HG02798 (cell line): ENCODE measurements around the gene KIF18B.
A peak's percentile ranks its signal among the peaks of the same experiment; 100 is the strongest.

Experiments used
- ATAC-seq: cut with Tn5 transposase; IDR thresholded peaks from one replicate; pipeline ENCODE4 v1.9.1; 2021; ENCODE audit warnings: mild to moderate bottlenecking; ENCODE audit not compliant: unreplicated experiment, poor library complexity

The KIF18B gene

DNA sequence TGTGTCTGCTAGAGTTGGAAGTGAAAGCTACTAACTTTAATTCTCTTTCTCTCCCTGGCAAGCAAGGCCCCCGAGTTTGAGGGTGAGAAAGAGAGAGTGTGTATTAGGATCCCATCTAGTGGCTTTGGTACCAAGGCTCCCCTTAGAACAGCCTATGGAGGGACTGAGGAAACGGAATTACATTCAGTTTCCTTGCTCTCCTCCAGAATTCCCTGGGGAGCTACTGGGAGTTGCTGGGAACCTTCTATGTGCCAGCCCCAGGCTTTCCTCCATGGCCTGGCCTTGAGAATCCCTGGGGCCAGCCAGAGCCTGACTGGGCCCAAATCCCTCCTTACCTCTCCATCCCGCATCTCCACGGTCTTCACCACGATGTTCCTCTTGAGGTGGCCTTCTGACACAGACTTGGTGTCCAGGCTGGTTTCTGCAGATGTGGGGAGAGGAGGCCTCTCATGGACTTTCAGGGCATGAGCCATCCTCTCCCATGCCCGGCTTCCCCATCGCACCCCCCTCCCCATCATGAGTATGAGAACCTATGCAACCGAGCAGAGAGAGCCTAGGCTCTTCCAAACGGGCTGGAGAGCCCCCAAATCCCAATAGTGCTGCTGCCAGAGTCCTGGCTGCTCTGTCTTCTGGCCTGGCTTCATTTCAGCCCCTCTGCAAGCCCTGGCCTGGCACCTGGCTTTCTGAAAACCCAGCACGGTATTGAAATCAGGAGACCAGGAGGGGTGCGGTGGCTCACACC lies 39.7 kb downstream of the KIF18B start:
- no peak for ATAC-seq

DNA sequence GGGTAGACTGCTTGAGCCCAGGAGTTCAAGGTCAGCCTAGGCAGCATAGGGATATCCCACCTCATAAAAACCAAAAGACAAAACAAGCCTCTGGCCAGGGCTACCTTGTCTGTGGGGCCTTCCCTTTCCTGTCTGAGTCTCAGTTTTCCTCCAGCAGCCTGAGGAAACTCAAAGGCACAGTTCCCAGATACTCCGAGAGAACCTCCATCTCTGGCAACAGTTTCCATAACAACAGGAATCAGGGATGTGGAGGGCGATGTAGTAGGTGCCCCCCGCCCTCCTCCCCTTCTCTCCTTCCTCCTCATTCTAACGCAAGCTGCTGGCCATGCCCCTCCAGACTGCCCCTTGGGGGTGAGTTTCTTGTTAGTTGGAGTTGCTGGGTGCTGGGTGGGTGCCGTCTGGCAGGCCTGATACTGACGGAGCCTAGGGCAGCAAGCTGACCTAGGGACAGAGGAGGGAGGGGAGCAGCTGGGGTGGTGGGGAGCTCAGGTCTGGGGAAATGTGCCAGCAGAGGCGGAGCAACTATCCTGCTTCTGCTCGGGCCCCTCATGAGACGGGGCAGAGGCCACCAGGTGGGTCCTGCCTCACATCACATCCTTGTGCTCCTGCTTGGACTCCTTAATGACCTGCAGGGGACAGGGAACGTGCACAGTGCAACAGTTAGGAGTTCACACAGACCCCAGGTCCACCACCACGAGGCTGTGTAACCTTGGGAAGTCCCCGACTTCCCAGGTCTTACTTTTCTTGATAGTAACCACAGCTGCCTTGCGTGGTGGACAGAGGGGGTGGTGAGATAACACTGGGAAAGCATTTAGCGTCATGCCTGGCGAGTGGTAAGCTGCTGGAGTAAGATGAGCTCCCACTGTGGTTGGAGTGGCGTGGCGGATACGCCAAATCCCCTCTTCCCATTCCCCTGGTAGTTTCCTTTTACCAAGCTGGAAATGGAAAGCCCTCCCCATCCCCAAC lies 40.5 kb downstream of the KIF18B start:
- no peak for ATAC-seq

DNA sequence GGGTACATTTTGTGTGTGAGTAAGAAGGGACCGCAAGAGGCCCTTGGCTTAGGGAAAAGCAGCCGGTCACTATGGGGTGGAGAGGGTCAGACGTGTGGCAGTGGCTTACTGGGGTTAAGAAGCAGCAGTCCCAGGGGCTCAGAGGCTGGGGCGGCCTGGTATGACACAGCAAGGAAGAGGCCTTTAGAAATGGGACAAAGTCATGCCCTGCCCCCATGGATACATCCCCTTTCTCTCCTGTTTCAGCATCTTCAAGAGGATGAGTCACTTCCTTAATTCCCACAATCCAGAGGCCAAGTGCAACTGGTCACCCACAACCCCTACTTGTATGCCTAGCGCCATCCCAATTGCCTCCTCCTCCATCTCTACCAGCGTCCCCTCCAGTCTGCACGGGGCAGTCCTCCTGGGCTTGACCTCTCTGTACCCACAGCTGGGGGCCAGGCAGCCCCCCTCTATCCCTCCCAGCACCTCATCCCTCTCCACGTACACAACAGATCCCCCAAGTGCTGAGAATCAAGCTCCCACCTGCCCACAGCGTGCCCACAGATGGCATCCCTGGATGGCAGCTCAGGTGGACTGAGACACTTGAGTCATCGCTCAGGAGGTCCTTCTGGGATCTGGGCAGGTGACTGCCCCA lies 41.4 kb downstream of the KIF18B start:
- no peak for ATAC-seq

DNA sequence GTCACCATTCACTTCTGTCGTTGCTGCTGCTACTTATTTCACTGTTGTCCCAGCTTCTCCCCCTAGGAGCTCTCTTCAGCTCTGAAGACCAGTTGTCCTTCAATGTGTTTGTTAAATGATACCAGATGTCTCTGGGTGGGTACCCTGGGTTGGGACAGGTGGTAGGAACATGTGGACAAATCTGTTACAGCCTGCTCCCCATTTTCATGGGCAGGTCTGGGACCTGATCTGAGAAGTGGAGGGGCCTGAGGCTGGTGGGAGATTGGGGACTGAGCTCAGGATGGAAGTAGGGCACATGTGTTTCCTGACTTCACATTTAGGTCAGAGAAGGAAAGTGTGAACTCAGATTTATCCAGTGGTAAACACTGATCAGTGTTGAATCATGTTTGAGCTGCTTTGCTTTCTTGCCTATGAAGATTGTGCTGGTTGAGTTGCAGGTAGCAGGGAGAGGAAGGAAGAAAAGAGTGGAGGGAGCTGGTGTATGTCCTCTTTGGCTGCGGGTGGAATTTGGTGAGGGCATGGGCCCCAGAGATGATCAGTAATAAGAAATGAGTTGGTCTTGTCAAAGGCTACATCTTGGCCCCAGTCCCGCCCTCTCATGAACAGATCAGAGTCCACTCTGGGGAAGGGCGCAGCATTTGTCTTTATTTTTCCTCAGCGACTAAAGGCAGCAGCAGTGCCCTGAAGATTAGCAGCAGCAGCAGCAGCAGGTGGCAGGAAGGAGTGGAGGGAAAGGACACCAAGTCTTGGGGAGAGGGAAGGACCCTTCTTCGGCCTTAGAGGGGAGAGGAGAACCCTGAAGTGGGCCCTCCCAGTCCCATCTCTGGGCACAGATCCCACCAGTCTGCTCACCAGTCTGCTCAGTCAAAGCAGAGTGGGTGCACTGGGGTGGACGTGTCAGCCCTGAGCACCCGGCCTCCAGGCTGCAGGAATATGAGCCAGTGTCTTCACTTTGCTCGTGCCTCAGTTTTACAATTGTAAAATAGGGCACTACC lies 42.3 kb downstream of the KIF18B start:
- ATAC-seq = no peak

DNA sequence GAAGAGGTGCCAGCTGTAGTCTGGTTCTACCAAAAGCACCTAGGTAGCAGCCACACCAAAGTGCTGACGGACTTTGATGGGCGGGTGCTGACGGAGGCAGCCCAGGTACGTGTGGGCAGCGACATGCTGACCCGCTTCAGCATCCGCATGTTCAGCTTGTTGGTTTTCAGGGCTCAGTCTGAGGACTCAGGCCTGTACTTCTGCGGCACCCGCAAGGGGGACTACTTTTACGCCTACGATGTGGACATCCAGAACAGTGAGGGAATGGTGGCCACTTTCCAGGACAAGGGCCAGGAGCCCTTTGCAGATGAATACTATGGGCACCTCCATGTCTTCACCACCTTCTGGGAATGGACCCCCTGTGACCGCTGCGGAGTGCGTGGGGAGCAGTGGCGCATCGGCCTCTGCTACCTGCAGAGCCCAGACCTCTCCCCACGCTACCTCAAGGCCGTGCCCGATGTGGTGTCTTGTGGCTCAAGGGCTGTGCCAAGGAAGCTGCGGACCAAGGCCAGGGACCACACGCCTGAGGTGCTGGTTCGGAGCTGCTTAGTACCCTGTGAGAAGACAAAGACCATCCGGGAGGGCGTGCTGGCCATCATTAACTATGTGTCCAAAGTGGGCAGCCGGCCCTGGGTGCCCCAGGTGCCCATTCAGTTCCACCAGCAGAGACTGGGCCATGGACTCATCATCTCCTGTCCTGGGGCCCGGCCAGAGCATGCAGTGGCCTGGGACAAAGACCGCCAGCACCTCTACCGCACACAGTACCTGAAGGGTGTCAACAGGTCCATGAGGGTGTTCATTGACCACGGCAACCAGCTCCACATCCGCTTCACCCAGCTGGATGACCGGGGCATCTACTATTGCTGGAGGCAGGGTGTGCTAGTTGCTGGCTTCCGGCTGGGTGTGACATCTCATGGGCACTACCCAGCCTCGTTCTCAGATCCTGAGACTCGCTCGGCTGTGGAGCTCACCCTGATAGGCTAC lies 43.3 kb downstream of the KIF18B start:
- ATAC-seq = no peak

- no peak for ATAC-seq
Measured at GRCh38 chr17:44903012-44903685, 44.4 kb downstream of the KIF18B start.

DNA sequence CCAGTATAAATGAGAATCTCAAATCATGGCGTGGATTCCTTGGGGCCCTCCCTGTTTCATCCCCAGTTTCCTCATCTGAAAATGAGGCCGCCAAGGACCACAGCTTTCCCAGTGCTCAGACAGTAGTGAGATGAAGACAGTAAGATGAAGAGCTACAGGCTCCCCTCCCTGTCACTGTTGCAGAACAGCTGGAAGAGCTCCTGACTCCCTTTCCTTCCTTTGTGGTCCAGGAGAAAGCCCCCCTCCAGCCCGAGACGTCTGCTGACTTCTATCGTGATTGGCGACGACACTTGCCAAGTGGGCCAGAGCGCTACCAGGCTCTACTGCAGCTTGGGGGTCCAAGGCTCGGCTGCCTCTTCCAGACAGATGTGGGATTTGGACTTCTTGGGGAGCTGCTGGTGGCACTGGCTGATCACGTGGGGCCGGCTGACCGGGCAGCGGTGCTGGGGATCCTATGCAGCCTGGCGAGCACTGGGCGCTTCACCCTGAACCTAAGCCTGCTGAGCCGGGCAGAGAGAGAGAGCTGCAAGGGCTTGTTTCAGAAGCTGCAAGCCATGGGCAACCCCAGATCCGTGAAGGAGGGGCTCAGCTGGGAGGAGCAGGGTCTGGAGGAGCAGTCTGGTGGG lies 45.3 kb downstream of the KIF18B start:
- ATAC-seq = no peak

DNA sequence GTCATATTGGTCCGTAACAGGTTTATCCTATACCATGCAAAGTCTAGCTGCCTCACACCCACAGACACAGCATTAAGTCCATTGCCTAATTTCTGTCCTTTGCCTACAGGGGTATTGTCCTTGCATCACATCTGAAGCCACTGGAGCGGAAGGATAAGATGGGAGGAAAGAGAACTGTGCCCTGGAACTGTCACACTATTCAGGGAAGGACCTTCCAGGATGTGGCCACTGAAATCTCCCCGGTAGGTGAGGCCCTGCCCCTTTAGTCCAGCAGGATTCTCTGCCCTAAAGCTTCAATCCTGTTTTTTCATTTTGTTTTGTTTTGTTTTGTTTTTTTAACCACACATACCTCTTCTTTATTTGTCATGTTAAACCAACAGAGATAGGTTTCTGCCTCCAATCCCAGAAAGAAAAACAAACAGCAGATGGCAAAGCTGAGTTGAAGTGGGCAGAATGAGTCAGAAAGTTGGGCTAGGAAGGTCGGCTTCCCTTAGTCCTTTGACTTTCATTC lies 46.1 kb downstream of the KIF18B start:
- no peak for ATAC-seq

- no peak for ATAC-seq
Measured at GRCh38 chr17:44900894-44901293, 46.7 kb downstream of the KIF18B start.

- peak; percentile 80 for ATAC-seq
Measured at GRCh38 chr17:44899074-44899782, 48.3 kb downstream of the KIF18B start, which contains the start of gene EFTUD2. EFTUD2 (minus strand) TSS chr17:44899445; CDS start chr17:44894521, 4,924 bp downstream.

DNA sequence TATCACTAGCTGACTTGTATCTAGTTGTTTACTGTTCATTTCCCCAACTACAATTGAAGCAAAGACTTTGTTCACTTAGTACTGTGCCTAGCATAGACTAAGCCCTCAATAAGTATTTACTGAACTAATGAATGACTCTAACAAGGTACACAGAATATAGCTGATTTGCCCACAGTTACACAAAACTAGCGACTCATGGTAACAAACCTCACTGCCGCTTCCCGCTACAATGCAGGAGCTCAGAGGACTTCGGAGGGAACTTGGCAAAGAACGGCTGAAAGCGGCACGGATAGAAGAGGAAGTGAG lies 48.9 kb downstream of the KIF18B start:
- ATAC-seq = no peak

DNA sequence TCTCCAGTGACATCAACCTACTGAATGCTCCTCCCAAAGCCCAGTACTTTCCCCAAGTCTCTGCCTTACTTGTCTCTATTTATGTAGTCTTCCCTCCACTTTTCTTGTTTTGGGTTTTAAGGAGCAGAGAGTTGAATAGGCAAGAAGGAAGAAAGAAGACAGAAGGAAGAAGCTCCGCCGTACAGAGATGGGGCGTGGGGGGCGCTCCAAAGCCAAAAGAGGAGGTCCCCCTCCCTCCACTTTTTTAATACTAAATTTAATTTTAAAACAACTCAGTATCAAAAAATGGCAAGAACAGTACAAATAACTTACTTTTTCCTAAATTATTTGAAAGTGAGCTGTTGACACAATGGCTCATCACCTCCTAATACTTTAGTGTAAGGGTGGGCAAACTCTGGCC lies 52.9 kb downstream of the KIF18B start:
- no peak for ATAC-seq

- no peak for ATAC-seq
Measured at GRCh38 chr17:44892250-44892649, 55.3 kb downstream of the KIF18B start.

DNA sequence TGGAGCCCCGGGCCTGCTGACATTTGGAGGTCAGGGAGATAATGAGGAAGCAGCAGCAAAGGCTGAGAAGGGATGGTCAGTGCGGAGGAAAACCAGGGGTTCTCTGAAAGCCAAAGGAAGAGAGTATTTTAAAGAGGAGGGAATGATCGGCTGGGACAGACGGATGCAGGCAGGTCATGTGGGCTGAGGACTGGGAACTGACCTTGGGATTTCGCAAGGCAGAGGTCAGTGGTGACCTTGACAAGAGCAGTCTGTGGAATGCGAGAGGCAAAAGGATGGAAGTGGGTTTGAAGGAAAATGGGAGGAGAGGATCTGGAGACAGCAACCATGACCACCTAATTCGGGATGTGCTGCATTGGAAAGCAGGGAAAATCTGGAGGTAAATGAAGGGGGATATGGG lies 58.6 kb downstream of the KIF18B start:
- no peak for ATAC-seq

DNA sequence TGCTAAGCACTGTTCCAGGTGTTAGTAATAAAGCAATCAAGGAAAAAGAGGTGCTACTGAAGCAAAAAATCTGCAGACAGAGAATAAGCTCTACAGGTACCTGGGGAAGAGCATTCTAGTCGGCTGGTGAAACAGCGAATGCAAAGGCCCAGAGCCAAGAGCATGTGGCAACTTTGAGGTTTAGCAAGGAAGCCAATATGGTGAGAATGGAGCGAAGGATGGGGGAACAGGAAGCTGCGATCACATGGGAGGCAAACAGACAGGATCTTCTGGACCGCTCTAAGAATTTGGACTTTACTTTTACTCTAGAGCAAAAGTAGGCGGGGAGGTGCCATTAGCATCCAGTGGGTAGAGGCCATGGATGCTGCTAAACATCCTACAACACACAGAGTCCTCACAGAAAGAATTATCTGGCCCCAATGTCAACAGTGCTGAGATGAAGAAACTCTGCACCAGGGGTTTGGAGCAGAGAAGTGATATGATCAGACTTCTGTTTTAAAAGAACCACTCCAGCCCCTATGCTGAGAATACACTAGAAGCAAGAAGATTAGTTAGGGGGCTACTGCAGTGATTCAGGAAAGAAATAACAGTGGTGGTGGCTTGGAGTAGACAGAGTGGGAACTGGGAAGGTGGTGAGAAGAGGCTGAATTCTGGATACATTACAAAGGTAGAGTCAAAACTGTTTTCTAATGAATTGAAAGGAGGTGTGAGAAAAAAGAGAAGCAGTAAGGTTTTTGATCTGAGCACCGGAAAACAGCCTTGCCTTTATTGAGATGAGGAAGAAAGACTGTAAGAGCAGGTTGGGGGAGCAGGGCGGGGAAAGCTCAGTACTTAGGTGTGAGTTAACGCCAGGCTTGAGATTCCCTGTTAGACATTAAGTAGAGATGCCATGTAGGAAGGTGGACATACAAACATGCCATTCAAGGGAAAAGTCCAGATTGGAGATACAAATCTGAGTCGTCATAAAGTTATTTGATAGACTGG lies 59.3 kb downstream of the KIF18B start:
- no peak for ATAC-seq

DNA sequence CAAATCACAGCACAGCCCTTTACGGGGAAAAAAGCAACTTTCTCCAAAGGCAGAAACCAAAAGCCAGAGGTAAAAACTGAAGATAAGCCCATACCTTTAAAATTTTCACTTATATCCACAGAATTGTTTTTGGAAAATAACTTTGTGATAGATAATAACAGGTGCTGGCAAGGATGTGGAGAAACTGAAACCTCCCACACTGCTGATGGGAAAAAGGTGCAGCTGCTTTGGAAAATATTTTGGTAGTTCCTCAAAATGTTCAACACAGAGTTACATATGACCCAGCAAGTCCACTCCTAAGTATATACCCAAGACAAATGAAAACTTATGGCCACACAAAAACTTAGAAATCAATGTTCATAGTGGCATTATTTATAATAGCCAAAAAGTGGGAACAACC lies 60.6 kb downstream of the KIF18B start:
- no peak for ATAC-seq
